Vagina (tissue), 2 donors: ENCODE measurements around the gene RWDD1. TPM values are rescaled to one million over a fixed set of nuclear protein-coding genes. Genes with fewer than 3 reads are reported as not detected.

Source experiments
- DNase-seq, 2 donors: peaks; one replicate each; pipeline ENCODE4 v3.0.0-alpha.2; 2017; ENCODE audit errors: extremely low spot score in 2 of 2
- H3K27ac ChIP-seq: fragments of 200-600 bp; sonication (generic); one replicate; pipeline ENCODE4 v1.5.1; 2019
- H3K27me3 ChIP-seq: fragments of 200-600 bp; sonication (generic); one replicate; pipeline ENCODE4 v1.5.1; 2019
- H3K36me3 ChIP-seq, 2 donors: fragments of 200-600 bp; sonication (generic); one replicate each; pipeline ENCODE4 v1.5.1; 2017 to 2019
- H3K4me1 ChIP-seq: fragments of 200-600 bp; sonication (generic); one replicate; pipeline ENCODE4 v1.5.1; 2019
- H3K4me3 ChIP-seq, 2 donors: fragments of 200-600 bp; sonication (generic); 1 replicate in 1 of 2; 2 replicates in 1 of 2; pipeline ENCODE4 v1.5.1; 2016 to 2019
- H3K9me3 ChIP-seq: fragments of 200-600 bp; sonication (generic); one replicate; pipeline ENCODE4 v1.5.1; 2019
- POLR2A ChIP-seq, 2 donors: fragments of 450-650 bp; IDR thresholded peaks; one replicate each; pipeline ENCODE4 v1.6.1; 2017; ENCODE audit warnings: antibody characterized with exemption in 2 of 2, mild to moderate bottlenecking in 2 of 2, moderate library complexity in 2 of 2
- POLR2AphosphoS5 ChIP-seq, 2 donors: sonication (generic); formaldehyde crosslinking; IDR thresholded peaks; one replicate each; pipeline ENCODE4 v1.9.0; 2017; ENCODE audit warnings: antibody characterized with exemption in 2 of 2, mild to moderate bottlenecking in 2 of 2, low read depth in 1 of 2; ENCODE audit not compliant: insufficient read depth in 1 of 2
- intact Hi-C: fragments of 100-400 bp; cut with DNase I; formaldehyde crosslinking; loops from one replicate; pipeline ENCODE4 v1.15.1; 2023
- total RNA-seq: library from RNA; depleted of rRNA; stranded (reverse); fragments of >200 nt; gene quantifications from one replicate; pipeline ENCODE4 v1.2.3, GENCODE V29; 2016
- TF ChIP-seq, protein P1 (sequence below), 3 experiments: fragments of 450-650 bp in 2 of 3; fragments of 200-600 bp in 1 of 3; sonication (generic) in 1 of 3; IDR thresholded peaks; one replicate each; pipeline ENCODE4 v1.5.1; 2017 to 2019; ENCODE audit warnings: antibody characterized with exemption in 3 of 3, mild to moderate bottlenecking in 2 of 3, moderate library complexity in 2 of 3

RWDD1 gene
- total RNA-seq, 1 donor from 2014 or later, result 37.8 TPM

DNA sequence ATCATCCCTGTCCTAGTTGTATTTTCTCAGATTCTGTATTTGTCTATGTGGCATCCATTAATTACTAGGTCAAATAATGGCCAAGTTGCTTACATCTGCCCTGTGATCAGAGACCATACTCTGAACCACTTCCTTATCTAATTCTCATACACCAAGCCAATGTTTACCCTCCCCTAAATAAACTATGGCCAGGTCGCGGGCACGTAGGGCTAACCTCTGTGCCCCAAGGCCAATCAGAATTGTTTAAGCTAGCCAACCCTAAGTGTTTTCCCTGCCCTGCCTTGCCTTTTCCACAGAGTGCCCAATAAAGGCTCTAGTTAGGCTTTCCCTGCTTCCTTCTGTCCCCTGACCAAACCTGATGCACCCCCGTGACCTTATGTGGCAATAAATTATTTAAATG is 20.5 kb upstream of the RWDD1 start:
- no peaks in the 10 kb centered on the region for H3K36me3 ChIP-seq
- intact Hi-C loops, result no loop called here
- no peaks in the 10 kb centered on the region for H3K9me3 ChIP-seq
- no peak overlapping the region for H3K27ac ChIP-seq
- no peak for DNase-seq
- H3K27me3 ChIP-seq, result no peaks in the 10 kb centered on the region
- no peaks in the 10 kb centered on the region for H3K4me1 ChIP-seq
- TF ChIP-seq POLR2A (IDR thresholded peaks at IDR 0.05), result no peak
- no peak for TF ChIP-seq POLR2AphosphoS5 (IDR thresholded peaks at IDR 0.05; ENCODE audit: insufficient read depth in 1 of 2, low read depth in 1 of 2)
- TF ChIP-seq, protein P1, sequence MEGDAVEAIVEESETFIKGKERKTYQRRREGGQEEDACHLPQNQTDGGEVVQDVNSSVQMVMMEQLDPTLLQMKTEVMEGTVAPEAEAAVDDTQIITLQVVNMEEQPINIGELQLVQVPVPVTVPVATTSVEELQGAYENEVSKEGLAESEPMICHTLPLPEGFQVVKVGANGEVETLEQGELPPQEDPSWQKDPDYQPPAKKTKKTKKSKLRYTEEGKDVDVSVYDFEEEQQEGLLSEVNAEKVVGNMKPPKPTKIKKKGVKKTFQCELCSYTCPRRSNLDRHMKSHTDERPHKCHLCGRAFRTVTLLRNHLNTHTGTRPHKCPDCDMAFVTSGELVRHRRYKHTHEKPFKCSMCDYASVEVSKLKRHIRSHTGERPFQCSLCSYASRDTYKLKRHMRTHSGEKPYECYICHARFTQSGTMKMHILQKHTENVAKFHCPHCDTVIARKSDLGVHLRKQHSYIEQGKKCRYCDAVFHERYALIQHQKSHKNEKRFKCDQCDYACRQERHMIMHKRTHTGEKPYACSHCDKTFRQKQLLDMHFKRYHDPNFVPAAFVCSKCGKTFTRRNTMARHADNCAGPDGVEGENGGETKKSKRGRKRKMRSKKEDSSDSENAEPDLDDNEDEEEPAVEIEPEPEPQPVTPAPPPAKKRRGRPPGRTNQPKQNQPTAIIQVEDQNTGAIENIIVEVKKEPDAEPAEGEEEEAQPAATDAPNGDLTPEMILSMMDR (IDR thresholded peaks at IDR 0.05), result no peak
- H3K4me3 ChIP-seq, result no peak overlapping the region

DNA sequence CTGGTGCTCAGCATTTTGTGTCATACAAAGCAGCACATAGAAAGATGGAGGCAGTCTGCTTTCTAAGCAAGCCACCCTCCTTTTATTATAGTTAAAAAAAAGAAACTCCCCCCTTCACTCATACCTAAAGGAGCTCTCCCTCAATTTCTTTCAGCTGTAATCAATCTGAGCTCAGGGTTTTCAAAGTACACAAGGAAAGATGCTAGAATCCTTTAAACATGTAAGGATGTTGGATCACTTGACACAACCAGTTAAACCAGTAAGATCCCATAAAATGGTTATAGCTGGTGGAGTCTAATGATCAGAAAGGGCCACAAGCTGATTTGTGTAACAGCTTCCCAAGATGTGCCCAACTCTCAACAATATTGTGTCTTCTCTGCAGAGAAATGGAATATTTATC is 17.9 kb upstream of the RWDD1 start, which contains the start of gene CALHM4:
Gene CALHM4, plus strand, starts transcription at position 301 of the 400 bp plus-strand sequence. Its CDS starts 43 bp downstream, at position 344.
- Histone ChIP-seq H3K9me3 (no peaks in the 10 kb centered on the region), H3K27me3 (no peaks in the 10 kb centered on the region), H3K4me3 (no peak within 1 kb of the TSS), H3K27ac (no peak within 1 kb of the TSS), H3K4me1 (no peaks in the 10 kb centered on the region), H3K36me3 (no peaks in the 10 kb centered on the region)
- intact Hi-C loops, result no loop called here
- TF ChIP-seq POLR2A (IDR thresholded peaks at IDR 0.05) (no peak), POLR2AphosphoS5 (IDR thresholded peaks at IDR 0.05; ENCODE audit: insufficient read depth in 1 of 2, low read depth in 1 of 2) (no peak)
- TF ChIP-seq, protein P1 (IDR thresholded peaks at IDR 0.05), result no peak
- no peak for DNase-seq

DNA sequence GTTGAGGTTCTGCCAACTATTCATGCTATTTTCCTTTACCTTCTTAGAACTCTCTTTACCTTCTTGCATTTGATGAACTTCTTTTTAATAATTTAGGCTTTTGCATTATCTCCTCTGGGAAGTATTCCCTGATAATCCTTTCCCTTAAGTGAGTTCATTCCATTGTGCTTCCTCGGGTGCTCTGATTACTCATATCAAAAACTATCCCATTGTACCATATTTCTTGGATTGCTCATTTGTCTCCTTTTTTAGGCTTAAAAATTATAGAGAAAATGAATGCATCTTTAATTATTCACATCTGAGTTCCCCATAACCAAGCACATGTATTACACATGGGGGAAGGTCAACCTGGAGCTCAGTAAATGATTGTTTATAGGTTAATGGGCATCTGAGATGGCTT is 15.2 kb upstream of the RWDD1 start:
- intact Hi-C loops, result no loop called here
- H3K4me1 ChIP-seq, result no peaks in the 10 kb centered on the region
- no peak for DNase-seq
- no peaks in the 10 kb centered on the region for H3K9me3 ChIP-seq
- no peak overlapping the region for H3K4me3 ChIP-seq
- no peaks in the 10 kb centered on the region for H3K36me3 ChIP-seq
- TF ChIP-seq POLR2A (IDR thresholded peaks at IDR 0.05), result no peak
- TF ChIP-seq, protein P1 (IDR thresholded peaks at IDR 0.05), result no peak
- TF ChIP-seq POLR2AphosphoS5 (IDR thresholded peaks at IDR 0.05; ENCODE audit: insufficient read depth in 1 of 2, low read depth in 1 of 2), result no peak
- H3K27ac ChIP-seq, result no peak overlapping the region
- no peaks in the 10 kb centered on the region for H3K27me3 ChIP-seq

DNA sequence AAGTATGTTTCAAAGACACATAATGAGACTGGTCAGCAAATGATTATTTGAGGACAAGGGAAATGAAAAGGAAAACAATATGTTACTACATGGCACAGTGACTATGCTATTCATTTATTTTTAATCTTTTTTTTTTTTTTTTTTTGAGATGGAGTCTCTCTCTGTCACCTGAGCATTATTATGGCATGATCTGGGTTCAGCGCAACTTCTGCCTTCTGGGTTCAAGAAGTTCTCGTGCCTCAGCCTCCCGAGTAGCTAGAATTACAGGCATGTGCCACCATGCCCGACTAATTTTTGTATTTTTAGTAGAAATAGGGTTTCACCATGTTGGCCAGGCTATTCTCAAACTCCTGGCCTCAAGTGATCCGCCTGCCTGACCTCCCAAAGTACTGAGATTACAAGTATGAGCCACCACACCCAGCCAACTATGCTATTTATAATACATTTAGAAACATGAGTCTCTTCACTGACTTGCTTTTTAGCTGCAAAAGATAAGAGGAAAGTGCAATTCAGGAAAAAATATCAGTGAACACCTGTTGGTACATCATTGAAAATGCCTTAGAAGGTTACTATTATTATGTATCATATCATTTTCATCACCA is 14.4 kb upstream of the RWDD1 start:
- no peaks in the 10 kb centered on the region for H3K4me1 ChIP-seq
- intact Hi-C loops, result no loop called here
- no peaks in the 10 kb centered on the region for H3K36me3 ChIP-seq
- H3K9me3 ChIP-seq, result no peaks in the 10 kb centered on the region
- no peak for DNase-seq
- H3K27me3 ChIP-seq, result no peaks in the 10 kb centered on the region
- TF ChIP-seq, protein P1 (IDR thresholded peaks at IDR 0.05), result no peak
- no peak for TF ChIP-seq POLR2AphosphoS5 (IDR thresholded peaks at IDR 0.05; ENCODE audit: insufficient read depth in 1 of 2, low read depth in 1 of 2)
- TF ChIP-seq POLR2A (IDR thresholded peaks at IDR 0.05), result no peak
- no peak overlapping the region for H3K27ac ChIP-seq
- H3K4me3 ChIP-seq, result no peak overlapping the region

DNA sequence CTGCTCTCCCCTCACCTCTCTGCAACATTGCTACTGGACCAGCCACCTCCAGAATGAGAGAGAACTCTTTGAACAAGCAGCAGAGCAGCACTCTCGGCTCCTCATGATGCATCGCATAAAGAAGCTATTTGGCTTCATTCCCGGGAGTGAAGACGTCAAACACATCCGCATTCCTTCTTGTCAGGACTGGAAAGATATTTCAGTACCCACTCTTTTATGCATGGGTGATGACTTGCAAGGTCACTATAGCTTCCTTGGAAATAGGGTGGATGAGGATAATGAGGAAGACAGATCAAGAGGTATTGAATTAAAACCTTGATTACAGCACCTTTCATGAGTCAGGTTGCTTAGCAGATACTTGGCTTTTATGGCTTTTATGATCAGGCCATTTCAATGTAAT is 13.4 kb upstream of the RWDD1 start:
- H3K4me1 ChIP-seq, result no peaks in the 10 kb centered on the region
- DNase-seq, result no peak
- no peak overlapping the region for H3K4me3 ChIP-seq
- peak in 1 of 2 donors; percentile 31 for TF ChIP-seq POLR2AphosphoS5 (IDR thresholded peaks at IDR 0.05; ENCODE audit: insufficient read depth in 1 of 2, low read depth in 1 of 2)
- TF ChIP-seq, protein P1 (IDR thresholded peaks at IDR 0.05), result no peak
- no peak overlapping the region for H3K27ac ChIP-seq
- H3K9me3 ChIP-seq, result no peaks in the 10 kb centered on the region
- no peaks in the 10 kb centered on the region for H3K36me3 ChIP-seq
- intact Hi-C loops, result no loop called here
- no peaks in the 10 kb centered on the region for H3K27me3 ChIP-seq
